OCI-LY1 (cell line): ENCODE measurements around the gene FYB1.

Source experiments
- CTCF ChIP-seq: fragments of 200-600 bp; sonication (generic), shearing (Covaris generic); IDR thresholded peaks from 2 replicates; pipeline ENCODE4 v1.5.1; 2017; ENCODE audit warnings: mild to moderate bottlenecking, antibody characterized with exemption, low read length, moderate library complexity, mixed read lengths
- EZH2 ChIP-seq: fragments of 200-600 bp; sonication (generic), shearing (Covaris generic); IDR thresholded peaks from 2 replicates; pipeline ENCODE4 v1.8.0; 2017; ENCODE audit warnings: borderline replicate concordance, mixed run types, mild to moderate bottlenecking, antibody characterized with exemption, low read length, moderate library complexity, mixed read lengths

DNA sequence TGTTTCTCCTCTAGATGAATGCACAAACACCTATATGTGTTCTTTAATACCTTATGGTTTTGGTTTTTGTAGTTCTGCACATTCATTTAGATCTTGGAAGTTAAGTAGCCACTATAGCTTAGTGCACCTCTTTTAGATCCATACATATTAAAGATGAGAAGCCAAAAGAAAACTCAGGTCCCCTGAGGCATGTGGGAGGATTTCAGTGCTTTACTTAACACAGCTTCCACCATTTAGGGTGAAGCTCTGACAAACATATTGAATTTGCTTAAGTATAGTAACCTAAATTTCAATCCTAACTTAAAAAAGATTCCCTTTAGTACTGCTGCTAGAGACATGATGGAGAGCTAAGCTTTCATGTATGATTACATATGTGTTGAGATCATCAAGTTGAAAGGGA lies 119.5 kb downstream of the FYB1 start:
- TF ChIP-seq CTCF (no peak), EZH2 (no peak)
